ENCODE data around the gene CCDC170.
A peak's percentile ranks its signal among the peaks of the same experiment; 100 is the strongest.
"Not testable (repeated sequence)": the region's sequence is repeated elsewhere in the genome, so short reads cannot be mapped to it uniquely, and the experiment has no call there.

Gene CCDC170

DNA sequence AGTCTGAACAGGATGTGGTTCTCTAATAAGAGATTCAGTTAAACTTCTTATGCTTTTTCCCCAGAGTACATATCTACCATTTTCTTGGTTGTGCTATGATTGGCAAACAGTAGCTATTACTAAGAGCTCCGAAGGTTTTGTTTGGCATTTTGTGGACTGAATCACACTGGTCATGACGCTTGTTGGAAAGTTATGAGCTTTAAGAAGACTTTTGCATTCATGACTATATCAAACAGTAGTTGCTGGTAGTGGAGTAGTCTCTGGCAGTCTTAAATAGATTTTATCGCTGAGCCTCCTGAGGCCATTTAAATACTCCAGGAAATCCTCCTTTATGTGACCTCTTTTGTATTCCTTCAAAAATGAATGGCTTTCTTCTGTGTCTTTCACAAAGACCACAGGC lies 40.8 kb downstream of the CCDC170 start:
- no peak overlapping the region for H3K4me3 ChIP-seq (ENCODE audit: low read length)
- no peak for DNase-seq (ENCODE audit: low read depth)
- TF ChIP-seq, protein P1, sequence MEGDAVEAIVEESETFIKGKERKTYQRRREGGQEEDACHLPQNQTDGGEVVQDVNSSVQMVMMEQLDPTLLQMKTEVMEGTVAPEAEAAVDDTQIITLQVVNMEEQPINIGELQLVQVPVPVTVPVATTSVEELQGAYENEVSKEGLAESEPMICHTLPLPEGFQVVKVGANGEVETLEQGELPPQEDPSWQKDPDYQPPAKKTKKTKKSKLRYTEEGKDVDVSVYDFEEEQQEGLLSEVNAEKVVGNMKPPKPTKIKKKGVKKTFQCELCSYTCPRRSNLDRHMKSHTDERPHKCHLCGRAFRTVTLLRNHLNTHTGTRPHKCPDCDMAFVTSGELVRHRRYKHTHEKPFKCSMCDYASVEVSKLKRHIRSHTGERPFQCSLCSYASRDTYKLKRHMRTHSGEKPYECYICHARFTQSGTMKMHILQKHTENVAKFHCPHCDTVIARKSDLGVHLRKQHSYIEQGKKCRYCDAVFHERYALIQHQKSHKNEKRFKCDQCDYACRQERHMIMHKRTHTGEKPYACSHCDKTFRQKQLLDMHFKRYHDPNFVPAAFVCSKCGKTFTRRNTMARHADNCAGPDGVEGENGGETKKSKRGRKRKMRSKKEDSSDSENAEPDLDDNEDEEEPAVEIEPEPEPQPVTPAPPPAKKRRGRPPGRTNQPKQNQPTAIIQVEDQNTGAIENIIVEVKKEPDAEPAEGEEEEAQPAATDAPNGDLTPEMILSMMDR (conservative IDR thresholded peaks at IDR 0.05; ENCODE audit: low read depth, low read length): no peak

GRCh38 chr6:151535476-151536187 lies 41.8 kb downstream of the CCDC170 start:
- DNase-seq (ENCODE audit: low read depth): no peak
- no peak overlapping the region for H3K4me3 ChIP-seq (ENCODE audit: low read length)
- TF ChIP-seq, protein P1 (conservative IDR thresholded peaks at IDR 0.05; ENCODE audit: low read depth, low read length): no peak

GRCh38 chr6:151536188-151536479 lies 42.3 kb downstream of the CCDC170 start:
- DNase-seq (ENCODE audit: low read depth): peak; percentile 36
- no peak overlapping the region for H3K4me3 ChIP-seq (ENCODE audit: low read length)
- TF ChIP-seq, protein P1 (conservative IDR thresholded peaks at IDR 0.05; ENCODE audit: low read depth, low read length): no peak

DNA sequence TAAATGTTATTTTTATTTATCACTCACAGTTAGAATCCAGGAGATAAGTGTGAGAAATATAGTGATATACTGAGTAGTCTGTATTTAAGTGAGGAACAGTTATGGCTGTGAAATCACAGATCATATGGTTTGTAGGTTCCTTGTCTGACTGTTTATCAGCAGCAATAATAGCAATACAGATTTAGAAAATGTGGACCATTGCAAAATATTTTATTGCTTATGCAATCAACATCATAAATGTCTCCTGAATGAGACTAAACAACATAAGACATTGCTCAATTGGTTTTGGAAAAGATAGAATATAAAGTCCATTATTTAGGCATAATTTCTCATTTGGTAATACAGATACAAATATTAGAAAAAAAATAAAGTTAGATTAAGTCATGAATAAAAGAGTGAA lies 43.7 kb downstream of the CCDC170 start:
- no peak for DNase-seq (ENCODE audit: low read depth)
- H3K4me3 ChIP-seq (ENCODE audit: low read length): no peak overlapping the region
- TF ChIP-seq, protein P1 (conservative IDR thresholded peaks at IDR 0.05; ENCODE audit: low read depth, low read length): no peak

GRCh38 chr6:151539506-151540268 lies 45.9 kb downstream of the CCDC170 start:
- TF ChIP-seq, protein P1 (conservative IDR thresholded peaks at IDR 0.05; ENCODE audit: low read depth, low read length): no peak
- no peak overlapping the region for H3K4me3 ChIP-seq (ENCODE audit: low read length)
- no peak for DNase-seq (ENCODE audit: low read depth)

GRCh38 chr6:151544453-151544852 lies 50.6 kb downstream of the CCDC170 start:
- H3K4me3 ChIP-seq (ENCODE audit: low read length): no peak overlapping the region
- DNase-seq (ENCODE audit: low read depth): peak; percentile 14
- TF ChIP-seq, protein P1 (conservative IDR thresholded peaks at IDR 0.05; ENCODE audit: low read depth, low read length): no peak

DNA sequence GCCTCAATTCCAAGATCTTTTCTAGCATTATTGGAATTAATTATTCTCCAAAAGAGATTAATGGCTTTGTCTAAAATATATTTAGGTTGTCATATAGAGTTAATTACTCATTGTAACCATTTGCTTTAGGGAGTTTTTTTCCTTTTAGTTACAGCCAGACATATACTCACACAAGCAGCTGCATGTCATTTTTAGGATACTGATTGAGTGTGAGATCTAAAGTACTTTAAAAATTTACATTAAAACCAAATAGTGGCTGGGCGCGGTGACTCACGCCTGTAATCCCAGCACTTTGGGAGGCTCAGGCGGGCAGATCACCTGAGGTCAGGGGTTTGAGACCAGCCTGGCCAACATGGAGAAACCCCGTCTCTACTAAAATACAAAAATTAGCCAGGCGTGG lies 51.1 kb downstream of the CCDC170 start:
- DNase-seq (ENCODE audit: low read depth); H3K4me3 ChIP-seq (ENCODE audit: low read length): not testable (repeated sequence)
